K562 (cell line): ENCODE results near the gene CREB5.

ENCODE experiments used
- CCAR2 ChIP-seq: fragments of 200-400 bp; formaldehyde crosslinking; IDR thresholded peaks from 2 replicates; pipeline ENCODE4 v1.6.1; 2017; ENCODE audit warnings: mild to moderate bottlenecking, low read depth, low read length
- CREB1 ChIP-seq, 2 experiments: sonication (generic) in 1 of 2; formaldehyde crosslinking in 1 of 2; IDR thresholded peaks; 2 replicates each; pipeline versions ENCODE4 v1.6.1 to v1.8.0; 2012 to 2022; ENCODE audit warnings: inconsistent platforms in 1 of 2, mild to moderate bottlenecking in 1 of 2, missing genetic modification reagents in 1 of 2, moderate library complexity in 1 of 2
- E2F1 ChIP-seq: sonication (generic); formaldehyde crosslinking; IDR thresholded peaks from 2 replicates; pipeline ENCODE4 v1.8.1; 2023; ENCODE audit warnings: mild to moderate bottlenecking, missing genetic modification reagents, moderate library complexity
- EP300 ChIP-seq: IDR thresholded peaks from 2 replicates; pipeline ENCODE4 v1.6.1; 2012; ENCODE audit warnings: low read length, improper control_type of control experiment
- NFE2 ChIP-seq: IDR thresholded peaks from 2 replicates; pipeline ENCODE4 v1.6.1; 2014; ENCODE audit warnings: antibody characterized with exemption, low read depth
- NFIC ChIP-seq: fragments of 450-650 bp; IDR thresholded peaks from 2 replicates; pipeline ENCODE4 v1.6.1; 2017; ENCODE audit warnings: mild to moderate bottlenecking, inconsistent platforms
- RBFOX2 ChIP-seq: fragments of 200-400 bp; formaldehyde crosslinking; IDR thresholded peaks from 2 replicates; pipeline ENCODE4 v1.6.1; 2017; ENCODE audit warnings: low read depth, mild to moderate bottlenecking, low read length, moderate library complexity
- TAF1 ChIP-seq: IDR thresholded peaks from 2 replicates; pipeline ENCODE4 v1.6.1; 2011; ENCODE audit warnings: mild to moderate bottlenecking, low read length, moderate library complexity; ENCODE audit not compliant: insufficient read depth, control insufficient read depth, severe bottlenecking; ENCODE audit errors: extremely low read depth
- TF ChIP-seq, protein P1 (sequence below): sonication (generic); formaldehyde crosslinking; IDR thresholded peaks from 2 replicates; pipeline ENCODE4 v1.8.1; 2023; ENCODE audit warnings: mild to moderate bottlenecking, missing genetic modification reagents
- TF ChIP-seq, protein P2 (sequence below): sonication (generic); formaldehyde crosslinking; IDR thresholded peaks from 2 replicates; pipeline ENCODE4 v1.8.1; 2022; ENCODE audit warnings: missing genetic modification reagents
- TF ChIP-seq, protein P3 (sequence below), 2 experiments: fragments of 450-650 bp; formaldehyde crosslinking in 1 of 2; IDR thresholded peaks; 2 replicates each; pipeline versions ENCODE4 v1.4.0 to v1.6.1; 2014 to 2020; ENCODE audit warnings: mild to moderate bottlenecking in 2 of 2, borderline replicate concordance in 1 of 2, low read depth in 1 of 2

DNA sequence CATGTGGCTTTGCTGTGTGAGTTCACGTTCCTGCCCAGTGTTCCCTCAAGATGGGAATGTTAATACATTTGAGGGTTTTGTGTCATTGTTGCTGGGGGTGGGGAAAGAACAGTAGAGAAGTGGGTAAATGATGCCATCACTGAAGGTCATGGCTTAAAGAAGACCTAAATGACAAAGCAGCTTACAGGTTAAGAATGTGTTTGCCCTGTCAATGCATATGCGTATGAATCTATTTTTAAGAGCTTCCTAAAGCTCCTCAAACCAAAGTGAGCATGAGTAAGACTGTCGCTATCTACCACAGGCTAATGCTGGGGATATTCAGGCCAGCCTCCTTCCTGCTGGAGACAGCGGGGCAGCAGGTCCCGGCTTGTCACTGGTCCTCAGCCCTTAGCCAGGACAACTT lies 162.9 kb downstream of the CREB5 start:
- TF ChIP-seq EP300: no peak
- TF ChIP-seq RBFOX2: no peak
- no peak for TF ChIP-seq CREB1 (IDR thresholded peaks at IDR 0.05)
- TF ChIP-seq CREB1 (CRISPR knock-in tag; IDR thresholded peaks at IDR 0.05): no peak
- TF ChIP-seq E2F1 (CRISPR knock-in tag): no peak
- TF ChIP-seq, protein P1, sequence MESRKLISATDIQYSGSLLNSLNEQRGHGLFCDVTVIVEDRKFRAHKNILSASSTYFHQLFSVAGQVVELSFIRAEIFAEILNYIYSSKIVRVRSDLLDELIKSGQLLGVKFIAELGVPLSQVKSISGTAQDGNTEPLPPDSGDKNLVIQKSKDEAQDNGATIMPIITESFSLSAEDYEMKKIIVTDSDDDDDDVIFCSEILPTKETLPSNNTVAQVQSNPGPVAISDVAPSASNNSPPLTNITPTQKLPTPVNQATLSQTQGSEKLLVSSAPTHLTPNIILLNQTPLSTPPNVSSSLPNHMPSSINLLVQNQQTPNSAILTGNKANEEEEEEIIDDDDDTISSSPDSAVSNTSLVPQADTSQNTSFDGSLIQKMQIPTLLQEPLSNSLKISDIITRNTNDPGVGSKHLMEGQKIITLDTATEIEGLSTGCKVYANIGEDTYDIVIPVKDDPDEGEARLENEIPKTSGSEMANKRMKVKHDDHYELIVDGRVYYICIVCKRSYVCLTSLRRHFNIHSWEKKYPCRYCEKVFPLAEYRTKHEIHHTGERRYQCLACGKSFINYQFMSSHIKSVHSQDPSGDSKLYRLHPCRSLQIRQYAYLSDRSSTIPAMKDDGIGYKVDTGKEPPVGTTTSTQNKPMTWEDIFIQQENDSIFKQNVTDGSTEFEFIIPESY (CRISPR knock-in tag): no peak
- TF ChIP-seq TAF1: no peak
- TF ChIP-seq NFIC: no peak
- no peak for TF ChIP-seq NFE2
- TF ChIP-seq, protein P2, sequence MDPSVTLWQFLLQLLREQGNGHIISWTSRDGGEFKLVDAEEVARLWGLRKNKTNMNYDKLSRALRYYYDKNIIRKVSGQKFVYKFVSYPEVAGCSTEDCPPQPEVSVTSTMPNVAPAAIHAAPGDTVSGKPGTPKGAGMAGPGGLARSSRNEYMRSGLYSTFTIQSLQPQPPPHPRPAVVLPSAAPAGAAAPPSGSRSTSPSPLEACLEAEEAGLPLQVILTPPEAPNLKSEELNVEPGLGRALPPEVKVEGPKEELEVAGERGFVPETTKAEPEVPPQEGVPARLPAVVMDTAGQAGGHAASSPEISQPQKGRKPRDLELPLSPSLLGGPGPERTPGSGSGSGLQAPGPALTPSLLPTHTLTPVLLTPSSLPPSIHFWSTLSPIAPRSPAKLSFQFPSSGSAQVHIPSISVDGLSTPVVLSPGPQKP: no peak
- no peak for TF ChIP-seq CCAR2
- TF ChIP-seq, protein P3, sequence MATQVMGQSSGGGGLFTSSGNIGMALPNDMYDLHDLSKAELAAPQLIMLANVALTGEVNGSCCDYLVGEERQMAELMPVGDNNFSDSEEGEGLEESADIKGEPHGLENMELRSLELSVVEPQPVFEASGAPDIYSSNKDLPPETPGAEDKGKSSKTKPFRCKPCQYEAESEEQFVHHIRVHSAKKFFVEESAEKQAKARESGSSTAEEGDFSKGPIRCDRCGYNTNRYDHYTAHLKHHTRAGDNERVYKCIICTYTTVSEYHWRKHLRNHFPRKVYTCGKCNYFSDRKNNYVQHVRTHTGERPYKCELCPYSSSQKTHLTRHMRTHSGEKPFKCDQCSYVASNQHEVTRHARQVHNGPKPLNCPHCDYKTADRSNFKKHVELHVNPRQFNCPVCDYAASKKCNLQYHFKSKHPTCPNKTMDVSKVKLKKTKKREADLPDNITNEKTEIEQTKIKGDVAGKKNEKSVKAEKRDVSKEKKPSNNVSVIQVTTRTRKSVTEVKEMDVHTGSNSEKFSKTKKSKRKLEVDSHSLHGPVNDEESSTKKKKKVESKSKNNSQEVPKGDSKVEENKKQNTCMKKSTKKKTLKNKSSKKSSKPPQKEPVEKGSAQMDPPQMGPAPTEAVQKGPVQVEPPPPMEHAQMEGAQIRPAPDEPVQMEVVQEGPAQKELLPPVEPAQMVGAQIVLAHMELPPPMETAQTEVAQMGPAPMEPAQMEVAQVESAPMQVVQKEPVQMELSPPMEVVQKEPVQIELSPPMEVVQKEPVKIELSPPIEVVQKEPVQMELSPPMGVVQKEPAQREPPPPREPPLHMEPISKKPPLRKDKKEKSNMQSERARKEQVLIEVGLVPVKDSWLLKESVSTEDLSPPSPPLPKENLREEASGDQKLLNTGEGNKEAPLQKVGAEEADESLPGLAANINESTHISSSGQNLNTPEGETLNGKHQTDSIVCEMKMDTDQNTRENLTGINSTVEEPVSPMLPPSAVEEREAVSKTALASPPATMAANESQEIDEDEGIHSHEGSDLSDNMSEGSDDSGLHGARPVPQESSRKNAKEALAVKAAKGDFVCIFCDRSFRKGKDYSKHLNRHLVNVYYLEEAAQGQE (IDR thresholded peaks at IDR 0.05; ENCODE audit: borderline replicate concordance): no peak
- TF ChIP-seq, protein P3 (CRISPR knock-in tag; IDR thresholded peaks at IDR 0.05; ENCODE audit: low read depth): no peak
